PC-9 (cell line): ENCODE data around the gene CFL1. TPM values are rescaled to one million over a fixed set of nuclear protein-coding genes. Genes with fewer than 3 reads are reported as not detected.

Experiments used
- BruUV-seq: library from RNA; stranded (reverse); fragments of 400-500 nt; replicated peaks from 2 replicates; lab custom pipeline; 2021; lab: Mats Ljungman, UMichigan
- CTCF ChIA-PET: fragments of 300-600 bp; sonication (Branson Sonifier 250); formaldehyde crosslinking; loops from one replicate; lab custom pipeline; 2022; ENCODE audit warnings: antibody characterized with exemption; lab: Charles Lee
- POLR2A ChIA-PET: fragments of 300-600 bp; sonication (Branson Sonifier 250); formaldehyde crosslinking; loops from one replicate; lab custom pipeline; 2022; ENCODE audit warnings: antibody characterized with exemption; ENCODE audit not compliant: unreplicated experiment; lab: Charles Lee
- DNase-seq, 2 experiments: peaks; one replicate each; pipeline versions ENCODE4 v3.0.0 to v3.0.0-alpha.2; 2015 to 2022; ENCODE audit warnings: mixed read lengths in 1 of 2
- H2AFZ ChIP-seq: fragments of 200-600 bp; sonication (generic); 2 replicates; pipeline ENCODE4 v1.8.1; 2017; ENCODE audit warnings: antibody characterized with exemption
- H3F3A ChIP-seq: fragments of 200-600 bp; sonication (generic); 2 replicates; pipeline ENCODE4 v1.8.1; 2017; ENCODE audit warnings: antibody characterized with exemption, mild to moderate bottlenecking, low read depth; ENCODE audit not compliant: insufficient read depth
- H3K27ac ChIP-seq: fragments of 200-600 bp; sonication (generic); 2 replicates; pipeline ENCODE4 v1.6.1; 2016; ENCODE audit warnings: mixed run types
- H3K27me3 ChIP-seq: fragments of 200-600 bp; sonication (generic); 2 replicates; pipeline ENCODE4 v1.6.1; 2016; ENCODE audit warnings: low read depth, mixed run types; ENCODE audit not compliant: insufficient read depth
- H3K36me3 ChIP-seq: fragments of 200-600 bp; sonication (generic); 2 replicates; pipeline ENCODE4 v1.6.1; 2016; ENCODE audit warnings: low read depth, mixed run types
- H3K4me1 ChIP-seq: fragments of 200-600 bp; sonication (generic); replicated peaks from 2 replicates; pipeline ENCODE4 v1.6.1; 2016; ENCODE audit warnings: mixed run types; ENCODE audit not compliant: insufficient read depth
- H3K4me2 ChIP-seq: fragments of 200-600 bp; sonication (generic); 2 replicates; pipeline ENCODE4 v1.6.1; 2017; ENCODE audit warnings: mixed run types
- H3K4me3 ChIP-seq: fragments of 200-600 bp; sonication (generic); 2 replicates; pipeline ENCODE4 v1.6.1; 2016; ENCODE audit warnings: mixed run types
- H3K79me2 ChIP-seq: fragments of 200-600 bp; sonication (generic); 2 replicates; pipeline ENCODE4 v1.6.1; 2017; ENCODE audit warnings: low read depth, mixed run types
- H3K9me2 ChIP-seq: fragments of 200-600 bp; sonication (generic); 2 replicates; pipeline ENCODE4 v1.8.1; 2017; ENCODE audit warnings: mild to moderate bottlenecking; ENCODE audit not compliant: insufficient read depth
- H3K9me3 ChIP-seq: fragments of 200-600 bp; sonication (generic); 2 replicates; pipeline ENCODE4 v1.8.1; 2016; ENCODE audit warnings: low read depth; ENCODE audit not compliant: insufficient read depth
- H4K20me1 ChIP-seq: fragments of 200-600 bp; sonication (generic); 2 replicates; pipeline ENCODE4 v1.8.1; 2017; ENCODE audit not compliant: insufficient read depth
- EZH2 ChIP-seq: fragments of 200-600 bp; sonication (generic); IDR thresholded peaks from 2 replicates; pipeline ENCODE4 v1.8.0; 2017; ENCODE audit warnings: antibody characterized with exemption, low read depth
- intact Hi-C: fragments of 100-400 bp; cut with micrococcal nuclease; formaldehyde crosslinking; loops from one replicate; pipeline ENCODE4 v1.10.0; 2022; ENCODE audit not compliant: unreplicated experiment
- total RNA-seq: library from RNA; stranded (reverse); gene quantifications from 2 replicates; pipeline ENCODE4 v1.2.3, GENCODE V29; 2021
- TF ChIP-seq, protein P1 (sequence below): fragments of 200-600 bp; sonication (generic); conservative IDR thresholded peaks from 2 replicates; pipeline ENCODE4 v1.6.1; 2017; ENCODE audit warnings: mixed run types, antibody characterized with exemption, mild to moderate bottlenecking, moderate library complexity

CFL1 gene
- total RNA-seq, 1 experiment from 2014 or later = 1,798 TPM

- ChIA-PET CTCF (interaction anchor here (0.6 to 3.2 kb wide), 19 partner anchors 9 to 741 kb away, joined by 3 to 24 read pairs (median 4); partner anchors contain the start of genes MUS81 and SART1), POLR2A (interaction anchor here (0.5 to 1.1 kb wide), 14 partner anchors 9 to 774 kb away, joined by 3 to 29 read pairs (median 6); partner anchors contain the start of genes EIF1AD, FOSL1, KAT5 and MUS81)
- peaks cover 63% of the 10 kb centered on the region for H3F3A ChIP-seq
- H2AFZ ChIP-seq = peak overlapping the region; percentile 94
- H3K36me3 ChIP-seq = peaks cover 18% of the 10 kb centered on the region; the same call in 1 of the 2 replicates
- peak overlapping the region; percentile 80 for H3K4me3 ChIP-seq
- intact Hi-C loops = loop anchor here (1.0 to 10.0 kb wide), 7 partner anchors 28 to 250 kb away; partner anchors contain the start of genes C11orf68, DRAP1, SART1 and SIPA1
- H3K27me3 ChIP-seq = no peaks in the 10 kb centered on the region
- H3K9me2 ChIP-seq = no peaks in the 10 kb centered on the region
- DNase-seq = no peak
- H3K4me2 ChIP-seq = peak overlapping the region; percentile 98
- H3K27ac ChIP-seq = peak overlapping the region; percentile 26; the same call in 1 of the 2 replicates
- H4K20me1 ChIP-seq = 0 out of 2 replicates have a peak, but pooled peaks cover 6% of the 10 kb centered on the region
- TSS peak; percentile 4 for BruUV-seq
- peaks cover 28% of the 10 kb centered on the region for H3K4me1 ChIP-seq
- TF ChIP-seq EZH2 = no peak
- TF ChIP-seq, protein P1, sequence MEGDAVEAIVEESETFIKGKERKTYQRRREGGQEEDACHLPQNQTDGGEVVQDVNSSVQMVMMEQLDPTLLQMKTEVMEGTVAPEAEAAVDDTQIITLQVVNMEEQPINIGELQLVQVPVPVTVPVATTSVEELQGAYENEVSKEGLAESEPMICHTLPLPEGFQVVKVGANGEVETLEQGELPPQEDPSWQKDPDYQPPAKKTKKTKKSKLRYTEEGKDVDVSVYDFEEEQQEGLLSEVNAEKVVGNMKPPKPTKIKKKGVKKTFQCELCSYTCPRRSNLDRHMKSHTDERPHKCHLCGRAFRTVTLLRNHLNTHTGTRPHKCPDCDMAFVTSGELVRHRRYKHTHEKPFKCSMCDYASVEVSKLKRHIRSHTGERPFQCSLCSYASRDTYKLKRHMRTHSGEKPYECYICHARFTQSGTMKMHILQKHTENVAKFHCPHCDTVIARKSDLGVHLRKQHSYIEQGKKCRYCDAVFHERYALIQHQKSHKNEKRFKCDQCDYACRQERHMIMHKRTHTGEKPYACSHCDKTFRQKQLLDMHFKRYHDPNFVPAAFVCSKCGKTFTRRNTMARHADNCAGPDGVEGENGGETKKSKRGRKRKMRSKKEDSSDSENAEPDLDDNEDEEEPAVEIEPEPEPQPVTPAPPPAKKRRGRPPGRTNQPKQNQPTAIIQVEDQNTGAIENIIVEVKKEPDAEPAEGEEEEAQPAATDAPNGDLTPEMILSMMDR = no peak
- no peaks in the 10 kb centered on the region for H3K9me3 ChIP-seq
- peaks cover 31% of the 10 kb centered on the region for H3K79me2 ChIP-seq
These were observed 29.8 kb upstream of the CFL1 start for GRCh38 chr11:65887723-65888162.

DNA sequence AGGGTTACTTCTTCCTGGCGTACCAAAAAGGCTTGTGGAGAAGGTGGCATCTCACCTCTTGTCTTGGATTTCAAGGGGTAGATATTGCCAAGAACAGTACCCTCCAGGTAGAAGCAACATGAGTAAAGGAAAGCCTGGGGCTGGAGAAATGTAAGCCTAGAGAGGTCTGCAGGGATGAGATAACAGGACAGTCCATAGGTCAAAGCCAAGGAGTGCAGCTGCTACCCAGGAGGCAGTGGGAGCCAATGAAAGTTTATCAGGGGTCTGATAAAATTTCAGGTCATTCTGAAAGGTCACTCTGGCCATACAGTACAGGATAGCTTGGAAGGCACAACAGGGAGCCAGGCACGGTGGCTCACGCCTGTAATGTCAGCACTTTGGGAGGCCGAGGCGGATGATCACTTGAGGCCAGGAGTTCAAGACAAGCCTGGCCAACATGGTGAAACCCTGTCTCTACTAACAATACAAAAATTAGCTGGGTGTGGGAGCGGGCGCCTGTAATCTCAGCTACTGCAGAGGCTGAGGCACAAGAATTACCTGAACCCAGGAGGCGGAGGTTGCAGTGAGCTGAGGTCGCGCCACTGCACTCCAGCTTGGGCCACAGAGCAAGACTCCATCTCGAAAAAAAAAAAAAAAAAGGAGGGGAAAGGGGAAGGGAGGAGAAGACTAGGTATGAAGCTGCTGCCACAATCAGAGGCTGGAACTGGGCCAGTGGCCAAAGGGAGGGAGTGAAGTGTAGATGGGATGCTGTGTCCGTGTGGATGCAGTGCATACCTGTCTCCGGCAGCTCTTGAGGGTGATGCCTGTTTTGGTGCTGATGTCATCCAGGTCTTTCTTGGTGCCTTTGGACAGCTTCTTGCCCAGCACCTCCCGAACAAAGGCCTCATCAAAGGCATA, 29.1 kb upstream of the CFL1 start:
- Histone ChIP-seq H4K20me1 (0 out of 2 replicates have a peak, but pooled peaks cover 3% of the 10 kb centered on the region), H3K4me2 (peak overlapping the region; percentile 98), H2AFZ (peak overlapping the region; percentile 94; the same call in 1 of the 2 replicates), H3K4me3 (peak overlapping the region; percentile 80), H3K79me2 (peaks cover 31% of the 10 kb centered on the region), H3F3A (peaks cover 57% of the 10 kb centered on the region), H3K9me2 (no peaks in the 10 kb centered on the region), H3K27ac (no peak overlapping the region), H3K4me1 (peaks cover 28% of the 10 kb centered on the region), H3K27me3 (no peaks in the 10 kb centered on the region), H3K36me3 (peaks cover 18% of the 10 kb centered on the region; the same call in 1 of the 2 replicates), H3K9me3 (no peaks in the 10 kb centered on the region)
- DNase-seq = no peak
- no TSS peak for BruUV-seq
- TF ChIP-seq, protein P1 = no peak
- TF ChIP-seq EZH2 = no peak
- intact Hi-C loops = loop anchor here (5.0 to 10.0 kb wide), 2 partner anchors 178 to 250 kb away; partner anchors contain the start of gene SIPA1
- ChIA-PET CTCF (interaction anchor here (0.6 to 3.2 kb wide), 6 partner anchors 8 to 176 kb away, joined by 3 to 24 read pairs (median 8); partner anchors contain the start of gene MUS81), POLR2A (interaction anchor here (0.6 kb wide), 3 partner anchors 9 to 149 kb away, joined by 3 to 4 read pairs (median 4); no protein-coding TSS in a partner anchor)
